A673 (cell line): ENCODE results near the gene GRB10. TPM values are rescaled to one million over a fixed set of nuclear protein-coding genes. Genes with fewer than 3 reads are reported as not detected.

Source experiments
- BruUV-seq: library from RNA; stranded (reverse); fragments of 400-500 nt; replicated peaks from 2 replicates; lab custom pipeline; 2021; lab: Mats Ljungman, UMichigan
- CTCF ChIA-PET: fragments of 300-600 bp; sonication (Branson Sonifier 250); formaldehyde crosslinking; loops from one replicate; lab custom pipeline; 2022; ENCODE audit warnings: antibody characterized with exemption; lab: Charles Lee
- POLR2A ChIA-PET: fragments of 300-600 bp; sonication (Branson Sonifier 250); formaldehyde crosslinking; loops from one replicate; lab custom pipeline; 2022; ENCODE audit warnings: antibody characterized with exemption; ENCODE audit not compliant: low non-redundant PET; lab: Charles Lee
- DNase-seq: peaks from one replicate; pipeline ENCODE4 v3.0.0-alpha.2; 2015; ENCODE audit warnings: low spot score
- H3K27ac ChIP-seq: fragments of 200-600 bp; sonication (generic); 2 replicates; pipeline ENCODE4 v1.5.1; 2016; ENCODE audit warnings: mixed run types, low read depth, mild to moderate bottlenecking, mixed read lengths, antibody characterized with exemption, low read length; ENCODE audit not compliant: poor library complexity, severe bottlenecking
- H3K27me3 ChIP-seq: fragments of 200-600 bp; sonication (generic); replicated peaks from 2 replicates; pipeline ENCODE4 v1.6.1; 2017; ENCODE audit warnings: mixed run types, low read depth, mild to moderate bottlenecking, mixed read lengths, antibody characterized with exemption, low read length; ENCODE audit not compliant: insufficient read depth, poor library complexity
- H3K36me3 ChIP-seq: fragments of 200-600 bp; sonication (generic); 2 replicates; pipeline ENCODE4 v1.6.1; 2016; ENCODE audit warnings: mixed run types, mild to moderate bottlenecking, mixed read lengths, antibody characterized with exemption, low read length; ENCODE audit not compliant: insufficient read depth, poor library complexity, severe bottlenecking
- H3K4me1 ChIP-seq: fragments of 200-600 bp; sonication (generic); 2 replicates; pipeline ENCODE4 v1.6.1; 2017; ENCODE audit warnings: mixed run types, mild to moderate bottlenecking, mixed read lengths, antibody characterized with exemption, low read length; ENCODE audit not compliant: insufficient read depth, poor library complexity, severe bottlenecking
- H3K4me3 ChIP-seq: fragments of 200-600 bp; sonication (generic); 2 replicates; pipeline ENCODE4 v1.5.1; 2016; ENCODE audit warnings: low read depth, mixed run types, mild to moderate bottlenecking, mixed read lengths, low read length; ENCODE audit not compliant: poor library complexity, severe bottlenecking
- H3K9me3 ChIP-seq: fragments of 200-600 bp; sonication (generic); 2 replicates; pipeline ENCODE4 v1.6.1; 2016; ENCODE audit warnings: mixed run types, low read depth, mild to moderate bottlenecking, mixed read lengths, antibody characterized with exemption, low read length; ENCODE audit not compliant: poor library complexity, severe bottlenecking
- EZH2 ChIP-seq: fragments of 200-600 bp; sonication (generic); IDR thresholded peaks from 2 replicates; pipeline ENCODE4 v1.6.1; 2017; ENCODE audit warnings: borderline replicate concordance, low read depth, mild to moderate bottlenecking, mixed read lengths, antibody characterized with exemption, low read length; ENCODE audit not compliant: poor library complexity, severe bottlenecking
- intact Hi-C: fragments of 100-400 bp; cut with micrococcal nuclease; formaldehyde crosslinking; loops from one replicate; pipeline ENCODE4 v1.10.0; 2022; ENCODE audit not compliant: unreplicated experiment
- total RNA-seq: library from RNA; stranded (reverse); gene quantifications from 2 replicates; pipeline ENCODE4 v1.2.3, GENCODE V29; 2021
- TF ChIP-seq, protein P1 (sequence below): fragments of 300-800, 200-600 bp; sonication (generic); conservative IDR thresholded peaks from 2 replicates; pipeline ENCODE4 v1.5.1; 2017; ENCODE audit warnings: low read depth, mild to moderate bottlenecking, antibody characterized with exemption, low read length, moderate library complexity, mixed read lengths

Gene GRB10
- total RNA-seq, 1 experiment from 2014 or later, result 0.41 TPM

DNA sequence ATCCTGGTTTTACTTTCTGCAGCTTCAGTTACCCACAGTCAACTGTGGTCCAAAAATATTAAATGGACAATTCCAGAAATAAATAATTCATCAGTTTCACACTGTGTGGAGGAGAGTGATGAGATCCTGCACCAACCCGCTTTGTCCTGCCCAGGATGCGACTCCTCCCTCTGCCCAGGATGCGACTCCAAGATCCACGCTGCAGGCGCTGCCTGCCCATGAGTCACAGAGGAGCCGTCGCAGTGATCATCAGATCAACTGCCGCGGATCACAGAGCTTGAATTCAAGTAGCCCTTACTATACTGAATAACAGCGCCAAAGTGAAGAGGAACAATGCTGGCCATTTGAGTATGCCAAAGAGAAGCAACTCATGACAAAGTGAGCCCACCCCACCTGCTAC, 61.5 kb downstream of the GRB10 start:
- H3K27ac ChIP-seq, result no peak overlapping the region
- H3K4me1 ChIP-seq, result no peaks in the 10 kb centered on the region
- intact Hi-C loops, result no loop called here
- no TSS peak for BruUV-seq
- peaks cover 5% of the 10 kb centered on the region for H3K9me3 ChIP-seq
- ChIA-PET CTCF (no interaction called here), POLR2A (interaction anchor here (0.6 kb wide), 1 partner anchor 585 kb away, joined by 5 read pairs; no protein-coding TSS in a partner anchor)
- no peak for DNase-seq
- H3K27me3 ChIP-seq, result no peaks in the 10 kb centered on the region
- TF ChIP-seq EZH2, result no peak
- TF ChIP-seq, protein P1, sequence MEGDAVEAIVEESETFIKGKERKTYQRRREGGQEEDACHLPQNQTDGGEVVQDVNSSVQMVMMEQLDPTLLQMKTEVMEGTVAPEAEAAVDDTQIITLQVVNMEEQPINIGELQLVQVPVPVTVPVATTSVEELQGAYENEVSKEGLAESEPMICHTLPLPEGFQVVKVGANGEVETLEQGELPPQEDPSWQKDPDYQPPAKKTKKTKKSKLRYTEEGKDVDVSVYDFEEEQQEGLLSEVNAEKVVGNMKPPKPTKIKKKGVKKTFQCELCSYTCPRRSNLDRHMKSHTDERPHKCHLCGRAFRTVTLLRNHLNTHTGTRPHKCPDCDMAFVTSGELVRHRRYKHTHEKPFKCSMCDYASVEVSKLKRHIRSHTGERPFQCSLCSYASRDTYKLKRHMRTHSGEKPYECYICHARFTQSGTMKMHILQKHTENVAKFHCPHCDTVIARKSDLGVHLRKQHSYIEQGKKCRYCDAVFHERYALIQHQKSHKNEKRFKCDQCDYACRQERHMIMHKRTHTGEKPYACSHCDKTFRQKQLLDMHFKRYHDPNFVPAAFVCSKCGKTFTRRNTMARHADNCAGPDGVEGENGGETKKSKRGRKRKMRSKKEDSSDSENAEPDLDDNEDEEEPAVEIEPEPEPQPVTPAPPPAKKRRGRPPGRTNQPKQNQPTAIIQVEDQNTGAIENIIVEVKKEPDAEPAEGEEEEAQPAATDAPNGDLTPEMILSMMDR, result no peak
- no peaks in the 10 kb centered on the region for H3K36me3 ChIP-seq
- no peak overlapping the region for H3K4me3 ChIP-seq

DNA sequence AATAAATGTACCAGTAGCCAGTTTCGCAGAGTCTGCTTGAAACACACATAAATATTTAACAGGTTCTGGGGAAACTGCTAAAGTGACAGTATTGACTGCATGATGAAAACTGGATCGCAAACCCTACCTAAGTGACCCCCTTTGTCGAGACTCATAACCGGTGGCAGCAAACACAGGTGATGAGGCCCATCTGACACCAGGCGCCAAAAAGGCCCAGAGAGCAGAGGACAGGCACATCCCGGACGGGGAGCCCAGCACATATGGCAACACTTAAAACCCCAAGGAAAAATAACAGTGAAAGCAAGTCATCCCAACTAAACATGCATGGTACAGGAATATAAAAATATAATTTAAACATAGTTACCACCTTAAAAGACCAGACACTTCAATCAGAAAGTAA, 62.4 kb downstream of the GRB10 start:
- H3K4me3 ChIP-seq, result no peak overlapping the region
- no peak for TF ChIP-seq EZH2
- TF ChIP-seq, protein P1, result no peak
- H3K27me3 ChIP-seq, result no peaks in the 10 kb centered on the region
- intact Hi-C loops, result no loop called here
- no peak for DNase-seq
- H3K27ac ChIP-seq, result no peak overlapping the region
- ChIA-PET CTCF (no interaction called here), POLR2A (no interaction called here)
- H3K36me3 ChIP-seq, result no peaks in the 10 kb centered on the region
- no peaks in the 10 kb centered on the region for H3K4me1 ChIP-seq
- no TSS peak for BruUV-seq
- peaks cover 5% of the 10 kb centered on the region for H3K9me3 ChIP-seq

DNA sequence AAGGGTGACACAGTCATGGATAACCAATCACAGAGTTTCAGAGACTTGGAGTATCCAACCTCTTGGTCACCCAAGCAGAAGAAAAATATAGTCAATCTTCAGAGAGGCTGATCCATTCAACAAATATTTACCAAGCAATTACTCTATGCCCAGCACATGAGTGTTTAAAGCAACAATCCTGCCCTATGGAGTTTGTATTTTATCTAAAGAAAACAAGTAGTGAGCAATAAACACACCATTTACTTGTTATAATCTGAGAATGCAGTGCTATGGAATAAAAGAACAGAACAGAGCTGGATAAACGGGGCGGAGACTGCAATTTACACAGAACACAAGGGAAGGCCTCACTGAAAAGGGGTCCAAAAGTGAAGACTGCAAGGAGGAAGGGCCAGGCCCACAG, 63.8 kb downstream of the GRB10 start:
- DNase-seq, result no peak
- ChIA-PET CTCF (no interaction called here), POLR2A (no interaction called here)
- Histone ChIP-seq H3K4me1 (no peaks in the 10 kb centered on the region), H3K4me3 (no peak overlapping the region), H3K27ac (no peak overlapping the region), H3K36me3 (no peaks in the 10 kb centered on the region), H3K9me3 (peaks cover 5% of the 10 kb centered on the region), H3K27me3 (no peaks in the 10 kb centered on the region)
- TF ChIP-seq, protein P1, result no peak
- TF ChIP-seq EZH2, result no peak
- intact Hi-C loops, result no loop called here
- BruUV-seq, result no TSS peak
